CD4-positive, alpha-beta T cell treated with Interleukin-2 at 100 ng/mL for 4 hours (primary cell): ENCODE measurements around the gene NELFB.
A peak's percentile ranks its signal among the peaks of the same experiment; 100 is the strongest.

ENCODE experiments used
- DNase-seq: peaks from one replicate; pipeline ENCODE4 v3.0.0-alpha.2; 2020; ENCODE audit warnings: low spot score

The NELFB gene

DNA sequence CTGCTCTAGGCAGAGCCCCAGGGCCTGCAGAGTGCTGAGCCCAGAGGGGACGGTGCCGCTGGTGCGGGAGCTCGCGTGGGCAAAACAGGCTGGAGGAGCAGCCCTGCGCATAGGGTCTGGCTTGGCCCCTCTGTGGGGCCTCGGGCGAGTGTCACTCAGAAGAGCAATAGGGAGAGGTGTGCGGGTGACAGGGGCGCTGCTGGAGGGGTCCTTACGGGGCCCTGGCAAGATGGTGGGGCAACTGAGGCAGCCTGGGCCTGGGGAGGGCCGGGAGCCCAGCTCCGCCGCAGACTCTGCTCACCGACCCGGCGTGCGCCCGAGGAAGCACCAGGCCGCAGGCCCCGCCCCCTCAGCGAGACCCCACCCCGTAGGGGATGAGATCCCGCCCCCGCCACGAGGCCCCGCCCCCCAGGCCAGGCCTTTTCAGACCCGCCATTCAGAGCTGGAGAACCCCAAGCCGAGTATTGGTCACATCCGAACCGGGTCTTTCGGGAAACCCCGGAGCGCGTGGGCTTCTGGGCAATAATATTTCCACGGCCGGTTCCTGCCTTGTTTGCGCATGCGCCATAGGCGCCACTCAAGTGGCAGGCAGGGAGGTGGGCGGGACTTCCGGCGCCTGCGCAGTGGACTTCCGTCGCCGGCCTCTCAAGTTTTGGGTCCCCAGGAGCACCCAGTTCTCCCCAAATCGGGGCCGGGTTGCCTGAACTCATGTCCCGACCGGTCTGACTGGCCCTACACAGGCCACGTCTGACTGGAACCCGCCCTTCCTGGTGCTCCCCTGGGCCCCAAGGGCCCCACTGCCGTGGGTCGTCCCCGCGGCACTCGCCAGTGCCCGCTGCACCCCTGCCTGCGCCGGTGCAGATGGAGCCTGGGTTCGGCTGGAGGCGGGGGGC is 31.8 kb upstream of the NELFB start:
- DNase-seq: peak; percentile 99

DNA sequence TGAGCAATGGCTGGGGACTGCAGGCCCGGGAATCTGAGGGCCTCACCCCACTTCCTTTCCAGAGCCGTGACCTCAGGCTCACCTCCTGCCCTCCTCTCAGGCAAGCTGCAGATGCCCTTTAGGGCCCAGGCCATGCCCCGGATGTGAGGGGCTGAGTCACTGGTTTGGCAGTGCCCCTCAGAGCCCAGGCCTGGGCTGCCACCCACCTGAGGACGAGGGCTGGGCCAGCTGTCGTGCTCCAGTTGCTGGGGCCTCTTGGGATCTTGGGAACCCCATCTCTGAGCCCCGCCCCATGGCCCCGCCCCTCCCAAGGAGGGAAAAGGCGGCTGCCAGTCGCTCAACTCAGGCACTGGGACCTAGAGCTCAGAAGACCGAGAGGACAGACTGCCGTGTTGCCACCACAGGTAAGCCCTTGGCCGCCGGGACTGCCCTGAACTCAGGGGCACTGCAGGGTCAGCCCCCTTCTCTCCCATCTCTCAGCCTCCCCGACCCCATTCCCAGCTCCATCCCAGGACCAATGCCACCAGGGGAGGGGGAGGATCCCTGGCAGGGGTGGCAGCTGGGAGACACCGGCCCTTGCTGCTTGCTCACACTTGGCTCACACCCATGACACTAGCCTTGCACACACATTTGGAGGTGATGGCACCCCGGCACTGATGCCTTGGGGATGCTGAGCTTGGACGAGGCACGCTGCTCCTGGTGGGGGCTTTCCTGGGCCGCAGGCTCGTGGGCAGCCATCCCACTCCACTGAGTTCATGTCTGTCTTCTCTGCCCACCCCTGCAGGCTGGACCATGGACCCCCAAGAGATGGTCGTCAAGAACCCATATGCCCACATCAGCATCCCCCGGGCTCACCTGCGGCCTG is 30.1 kb upstream of the NELFB start, which contains the start of gene CYSRT1:
TSS of gene CYSRT1 (plus strand) at position 345 of the 865 bp plus-strand sequence. CDS start at position 793, 448 bp downstream.
- no peak for DNase-seq

DNA sequence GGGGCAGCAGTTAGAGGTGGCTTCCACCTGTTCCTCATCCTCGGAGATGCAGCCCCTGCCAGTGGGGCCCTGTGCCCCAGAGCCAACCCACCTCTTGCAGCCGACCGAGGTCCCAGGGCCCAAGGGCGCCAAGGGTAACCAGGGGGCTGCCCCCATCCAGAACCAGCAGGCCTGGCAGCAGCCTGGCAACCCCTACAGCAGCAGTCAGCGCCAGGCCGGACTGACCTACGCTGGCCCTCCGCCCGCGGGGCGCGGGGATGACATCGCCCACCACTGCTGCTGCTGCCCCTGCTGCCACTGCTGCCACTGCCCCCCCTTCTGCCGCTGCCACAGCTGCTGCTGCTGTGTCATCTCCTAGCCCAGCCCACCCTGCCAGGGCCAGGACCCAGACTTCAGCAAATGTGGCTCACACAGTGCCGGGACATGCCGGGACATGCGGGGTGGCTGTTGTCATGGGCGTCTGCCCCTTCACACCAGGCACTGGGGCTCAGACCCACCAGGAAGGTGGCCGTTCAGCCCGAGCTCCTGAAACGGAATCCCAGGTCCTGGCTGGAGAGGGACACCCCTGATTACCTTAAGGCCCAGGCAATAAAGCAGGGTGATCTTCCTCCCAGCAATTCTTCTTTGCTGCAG is 29.3 kb upstream of the NELFB start:
- DNase-seq: no peak

DNA sequence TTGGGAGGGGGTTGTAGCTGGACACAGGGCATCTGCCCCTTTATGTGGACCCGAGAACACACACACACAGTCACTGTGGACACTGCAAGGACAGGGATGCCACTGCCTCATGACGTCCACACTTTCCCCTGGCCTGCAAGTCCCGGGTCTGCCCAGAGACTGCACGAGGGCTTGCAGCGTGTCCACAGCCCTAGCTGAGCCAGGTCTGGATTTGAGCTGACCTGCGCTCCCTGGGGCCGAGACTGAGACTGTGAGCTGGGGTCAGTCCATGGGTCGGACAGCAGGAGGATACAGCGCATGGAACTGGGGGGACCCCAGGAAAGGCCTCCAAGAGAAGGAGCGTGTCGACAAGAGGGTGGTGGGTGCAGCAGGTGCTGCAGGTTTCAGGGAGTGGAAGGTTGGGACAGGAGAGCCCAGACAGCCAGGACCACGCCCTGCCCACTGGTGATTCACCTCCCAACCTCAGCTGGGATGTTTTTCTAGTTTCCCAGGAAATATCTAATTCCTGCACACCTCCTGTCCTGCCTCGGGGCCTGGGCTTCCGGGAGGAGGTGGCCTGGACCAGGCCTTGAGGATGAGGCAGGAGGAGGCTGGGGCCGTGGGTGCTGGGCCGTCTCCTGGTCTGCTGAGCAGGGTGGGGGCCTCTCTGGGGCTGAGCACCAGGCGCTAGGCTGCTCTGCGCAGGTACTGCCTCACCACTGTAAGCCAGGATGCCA is 28.6 kb upstream of the NELFB start:
- DNase-seq: no peak

DNA sequence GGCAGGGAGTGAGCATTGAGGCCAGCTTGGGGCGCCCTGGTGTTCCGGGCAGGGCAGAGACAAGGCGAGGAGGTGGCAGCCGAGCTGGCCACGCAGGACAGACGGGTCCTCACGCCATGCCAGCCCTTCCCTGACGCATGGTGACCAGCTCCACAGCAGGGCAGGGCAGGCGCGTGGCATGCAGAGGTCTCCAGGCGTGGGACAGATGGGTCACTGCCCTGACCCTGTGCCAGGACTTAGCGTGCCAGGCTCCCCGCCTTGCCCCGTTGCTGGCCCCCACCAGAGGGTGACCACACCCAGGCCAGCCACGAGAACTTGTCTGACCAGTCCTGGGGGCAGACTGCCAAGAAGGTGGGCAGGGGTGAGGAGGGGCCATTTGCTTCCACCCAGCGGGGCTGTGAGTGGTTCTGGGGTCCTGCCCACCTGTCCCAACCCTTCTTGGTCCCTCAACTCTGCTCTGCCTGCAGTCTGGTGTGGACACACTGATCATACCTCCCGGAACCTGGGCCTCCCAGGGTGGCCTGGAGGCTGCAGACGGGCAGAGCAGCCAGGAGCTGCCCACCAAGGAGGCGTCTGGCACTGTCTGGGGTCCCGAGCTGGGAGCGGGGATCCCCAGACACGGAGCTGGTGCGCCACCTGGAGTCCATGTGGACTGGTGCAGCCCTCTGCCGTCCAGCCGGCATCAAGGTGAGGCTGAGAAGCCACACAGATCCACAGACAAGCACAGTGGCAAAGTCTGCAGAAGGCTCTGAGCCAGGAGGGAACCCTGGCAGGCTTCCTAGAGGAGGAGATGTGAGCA is 27.9 kb upstream of the NELFB start, which contains the start of gene RNF224:
TSS of gene RNF224 (plus strand) at position 449 of the 799 bp plus-strand sequence. CDS start 834 bp downstream, outside the sequence.
- DNase-seq: peak; percentile 82

DNA sequence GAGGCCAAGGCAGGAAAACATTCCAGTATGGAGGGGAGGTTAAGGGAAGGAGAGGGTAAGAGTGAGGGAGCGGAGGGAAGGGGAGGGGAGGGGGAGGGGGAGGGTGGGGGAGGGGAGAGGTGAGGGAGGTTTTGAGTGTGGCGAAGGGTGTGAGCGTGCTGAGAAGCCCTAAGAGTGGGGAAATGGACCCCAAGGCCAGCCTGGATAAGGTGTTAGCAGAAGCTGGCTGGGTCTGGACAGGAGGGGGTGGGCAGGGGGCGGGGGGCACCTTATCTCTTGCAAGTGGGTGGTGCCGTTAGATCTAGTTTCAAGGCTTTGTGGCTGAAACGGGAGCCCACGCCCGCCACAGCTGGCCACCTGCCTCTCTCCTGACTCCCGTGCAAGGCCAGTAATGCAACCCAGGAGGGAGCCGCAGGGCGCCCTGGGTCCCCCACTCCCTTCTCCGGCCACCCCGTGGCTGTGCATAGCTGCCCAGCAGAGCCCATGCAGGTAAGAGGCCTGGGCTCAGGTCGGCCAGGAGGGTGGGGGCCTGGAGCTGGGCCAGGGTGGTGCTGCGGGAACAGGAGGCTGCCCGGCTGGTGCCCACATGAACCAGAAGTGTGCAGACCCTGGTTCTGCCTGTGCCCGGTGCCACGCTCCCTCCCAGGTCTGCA is 27.1 kb upstream of the NELFB start:
- DNase-seq: no peak

DNA sequence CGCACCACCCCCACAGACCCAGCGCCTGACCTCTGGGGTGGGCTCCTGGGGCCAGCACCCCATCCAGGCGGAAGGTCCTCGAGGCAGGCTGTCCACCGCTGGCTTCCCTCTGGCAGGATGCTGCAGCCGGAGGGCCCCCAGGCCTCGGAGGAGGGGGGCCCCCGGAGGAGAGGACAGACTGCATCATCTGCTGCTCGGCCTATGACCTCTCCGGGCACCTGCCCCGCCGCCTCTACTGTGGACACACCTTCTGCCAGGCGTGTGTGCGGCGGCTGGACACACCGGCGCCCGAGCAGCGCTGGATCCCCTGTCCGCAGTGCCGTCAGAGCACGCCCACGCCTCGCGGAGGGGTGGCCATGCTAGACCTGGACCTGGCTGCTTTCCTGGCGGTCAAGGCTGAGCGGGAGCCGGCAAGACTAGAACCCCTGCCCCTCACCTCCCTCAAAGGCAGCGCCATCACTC is 26.6 kb upstream of the NELFB start:
- DNase-seq: no peak

DNA sequence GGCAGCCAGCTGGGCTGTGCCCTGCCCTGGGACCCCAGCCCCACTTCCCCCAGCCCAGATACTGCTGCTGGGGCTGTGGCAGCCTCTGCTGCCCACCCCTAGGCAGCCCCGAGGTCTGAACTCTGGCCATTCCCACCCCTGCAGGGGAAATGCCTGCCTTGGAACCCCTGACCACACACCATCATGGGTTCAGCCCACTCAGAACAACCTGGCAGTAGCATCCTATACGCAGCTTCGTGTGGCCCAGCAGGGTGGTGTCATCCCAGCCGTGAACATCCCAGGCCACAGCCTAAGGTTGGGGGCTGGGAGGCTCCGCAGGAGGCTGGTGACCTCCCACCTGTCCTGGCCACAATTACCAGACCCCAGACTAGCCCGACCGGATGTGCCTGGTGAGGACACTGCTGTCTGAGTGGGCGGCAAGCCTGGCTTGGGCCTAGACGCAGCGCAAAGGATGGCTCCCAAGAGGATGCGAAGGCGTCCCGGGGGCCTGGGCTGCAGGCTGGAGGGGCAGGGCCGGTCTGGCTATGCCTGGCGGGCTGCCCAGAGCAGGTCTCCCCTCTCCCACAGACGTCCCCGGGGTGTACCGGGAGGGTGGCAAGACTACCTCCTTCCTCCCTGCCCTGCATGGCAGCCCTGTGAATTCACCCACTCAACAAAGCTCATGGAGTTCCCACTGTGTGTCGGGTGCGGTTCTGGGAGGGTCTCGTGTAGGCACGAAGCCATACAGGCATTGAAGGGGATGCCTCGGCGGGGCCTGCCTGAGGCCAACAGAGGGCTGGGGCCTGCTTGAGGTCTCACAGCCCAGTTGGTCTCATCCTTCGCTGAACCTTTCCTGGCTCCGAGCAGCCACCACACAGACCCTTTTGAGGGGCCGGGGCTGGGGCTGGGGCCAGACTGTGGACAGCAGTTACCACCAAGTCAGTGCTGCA is 25.9 kb upstream of the NELFB start:
- no peak for DNase-seq

DNA sequence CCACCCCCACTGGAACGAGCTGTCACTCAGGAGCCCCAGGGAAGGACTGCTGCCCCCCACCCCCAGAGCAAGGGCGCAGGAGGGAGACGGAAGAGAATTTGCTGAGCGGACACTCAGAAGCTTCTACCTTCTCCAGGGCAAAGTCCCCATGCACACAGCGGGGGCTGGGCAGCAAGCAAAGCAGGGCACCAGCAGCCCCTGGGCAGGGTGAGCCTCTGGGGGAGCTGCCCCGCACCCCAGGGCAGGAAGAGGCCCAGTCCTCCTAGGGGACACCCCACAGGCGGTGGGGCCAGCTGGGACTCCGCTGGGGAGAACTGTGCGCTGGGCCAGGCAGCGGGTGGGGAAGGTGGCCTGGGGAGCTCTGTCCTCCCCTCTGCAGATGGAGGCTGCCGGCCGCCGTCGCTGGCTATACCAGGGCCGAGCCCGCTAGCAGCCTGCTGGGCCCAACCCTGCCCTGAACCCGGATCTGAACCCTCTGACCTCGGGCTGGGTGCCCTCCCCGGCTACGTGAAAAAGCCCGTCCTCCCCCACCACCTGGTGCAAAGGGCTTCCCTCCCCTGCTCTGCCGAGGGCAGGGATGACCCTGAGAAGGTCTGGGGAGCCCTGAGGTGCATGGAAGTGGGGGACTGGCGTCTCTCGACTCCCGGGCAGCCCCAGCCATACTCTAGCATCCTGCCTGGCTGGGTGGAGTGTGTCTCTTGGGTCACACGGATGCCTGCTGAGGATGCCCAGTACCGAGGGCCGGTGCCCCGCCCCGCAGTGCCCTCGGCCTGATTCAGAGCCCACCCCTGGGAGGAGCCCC is 25.0 kb upstream of the NELFB start:
- DNase-seq: no peak

DNA sequence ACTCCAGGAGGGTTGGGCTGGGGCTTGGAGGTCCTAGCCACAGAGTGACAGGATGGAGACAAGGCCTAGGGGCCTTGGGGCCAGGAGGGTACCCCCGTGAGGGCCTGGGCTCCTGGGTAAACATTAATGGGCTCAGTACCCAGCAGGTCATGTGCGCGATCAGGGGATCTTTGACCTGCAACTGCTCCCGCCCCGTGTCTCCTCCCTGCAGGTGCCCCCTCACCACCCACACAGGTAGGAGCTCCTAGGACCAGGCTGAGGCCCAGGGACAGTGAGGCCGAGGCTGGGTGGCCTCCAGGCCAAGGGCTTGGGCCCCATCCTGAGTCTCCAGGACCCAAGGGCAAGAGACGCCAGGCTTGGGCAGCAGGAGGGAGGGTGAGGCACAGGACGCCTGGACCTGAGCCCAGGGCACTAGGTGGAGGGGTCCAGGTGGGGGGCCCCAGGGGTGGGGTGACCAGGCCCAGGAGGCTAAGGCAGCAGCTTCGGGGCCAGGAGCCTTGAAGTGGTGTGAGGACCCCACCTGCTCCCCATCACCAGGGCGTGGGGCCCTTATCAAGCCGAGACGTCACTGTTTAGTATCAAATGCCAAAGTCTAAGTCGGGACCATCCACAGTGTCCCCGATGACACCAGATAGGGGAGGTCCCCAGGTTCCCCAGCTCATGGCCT is 24.3 kb upstream of the NELFB start, which contains the start of gene SLC34A3:
TSS of gene SLC34A3 (plus strand) at position 197 of the 667 bp plus-strand sequence. CDS start 802 bp downstream, outside the sequence.
- no peak for DNase-seq

DNA sequence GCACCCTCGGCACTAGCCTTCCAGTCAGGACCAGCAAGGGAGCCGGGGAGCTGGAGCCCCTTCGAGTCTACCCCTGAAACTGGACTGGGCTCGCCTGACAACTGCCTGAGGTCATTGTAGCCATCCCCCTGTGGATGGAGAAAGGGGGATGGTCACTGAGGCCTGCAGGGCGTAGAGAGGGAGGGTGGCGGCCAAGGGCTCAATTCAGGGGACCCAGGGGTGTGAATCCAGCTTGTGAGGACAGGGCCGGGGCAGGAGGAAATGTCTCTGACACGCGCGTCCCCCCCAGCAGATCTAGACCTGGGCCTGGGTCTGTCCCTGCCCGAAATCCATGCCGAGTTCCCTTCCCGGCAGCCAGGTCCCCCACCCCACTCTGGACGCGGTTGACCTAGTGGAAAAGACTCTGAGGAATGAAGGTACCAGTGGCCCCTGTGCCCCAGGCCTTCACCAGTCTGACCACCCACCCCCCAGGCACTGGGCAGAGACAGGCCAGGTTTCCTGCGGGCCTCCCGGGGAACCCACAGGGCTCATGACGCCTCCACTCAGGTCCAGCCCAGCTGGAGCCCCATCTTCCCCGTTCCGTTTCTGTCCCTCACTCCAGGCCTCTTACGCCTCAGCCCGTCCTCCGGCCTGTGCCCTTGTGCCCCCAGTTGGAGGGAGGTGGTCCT is 23.6 kb upstream of the NELFB start:
- DNase-seq: no peak

DNA sequence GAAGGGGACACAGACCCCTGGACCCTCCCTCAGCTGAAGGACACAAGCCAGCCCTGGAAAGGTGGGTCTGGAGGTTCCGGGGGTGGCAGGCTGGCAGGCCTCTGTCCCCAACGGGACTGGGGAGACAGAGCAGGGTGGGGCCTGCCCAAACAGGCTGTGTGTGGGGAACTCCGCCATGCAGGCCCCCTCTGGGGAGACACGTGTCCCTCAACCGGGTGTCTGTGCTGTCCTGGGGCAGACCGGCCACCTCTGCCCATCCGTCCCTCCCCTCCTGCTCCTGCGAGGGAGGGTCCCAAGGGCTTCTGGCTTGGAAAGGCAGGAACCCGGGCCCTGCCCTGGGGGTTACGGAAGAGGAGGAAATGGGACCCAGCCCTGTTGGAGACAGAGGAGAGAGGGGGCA is 23.0 kb upstream of the NELFB start:
- no peak for DNase-seq

DNA sequence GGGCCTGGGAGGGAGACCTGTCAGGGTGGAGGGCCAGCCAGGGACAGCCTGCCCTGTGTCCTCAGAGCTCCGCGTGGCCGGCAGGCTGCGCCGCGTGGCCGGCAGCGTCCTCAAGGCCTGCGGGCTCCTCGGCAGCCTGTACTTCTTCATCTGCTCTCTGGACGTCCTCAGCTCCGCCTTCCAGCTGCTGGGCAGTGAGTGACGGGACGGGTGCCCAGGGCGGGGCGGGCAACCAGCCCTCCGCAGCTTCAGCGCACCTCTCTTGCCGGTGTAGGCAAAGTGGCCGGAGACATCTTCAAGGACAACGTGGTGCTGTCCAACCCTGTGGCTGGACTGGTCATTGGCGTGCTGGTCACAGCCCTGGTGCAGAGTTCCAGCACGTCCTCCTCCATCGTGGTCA is 22.6 kb upstream of the NELFB start:
- DNase-seq: no peak

DNA sequence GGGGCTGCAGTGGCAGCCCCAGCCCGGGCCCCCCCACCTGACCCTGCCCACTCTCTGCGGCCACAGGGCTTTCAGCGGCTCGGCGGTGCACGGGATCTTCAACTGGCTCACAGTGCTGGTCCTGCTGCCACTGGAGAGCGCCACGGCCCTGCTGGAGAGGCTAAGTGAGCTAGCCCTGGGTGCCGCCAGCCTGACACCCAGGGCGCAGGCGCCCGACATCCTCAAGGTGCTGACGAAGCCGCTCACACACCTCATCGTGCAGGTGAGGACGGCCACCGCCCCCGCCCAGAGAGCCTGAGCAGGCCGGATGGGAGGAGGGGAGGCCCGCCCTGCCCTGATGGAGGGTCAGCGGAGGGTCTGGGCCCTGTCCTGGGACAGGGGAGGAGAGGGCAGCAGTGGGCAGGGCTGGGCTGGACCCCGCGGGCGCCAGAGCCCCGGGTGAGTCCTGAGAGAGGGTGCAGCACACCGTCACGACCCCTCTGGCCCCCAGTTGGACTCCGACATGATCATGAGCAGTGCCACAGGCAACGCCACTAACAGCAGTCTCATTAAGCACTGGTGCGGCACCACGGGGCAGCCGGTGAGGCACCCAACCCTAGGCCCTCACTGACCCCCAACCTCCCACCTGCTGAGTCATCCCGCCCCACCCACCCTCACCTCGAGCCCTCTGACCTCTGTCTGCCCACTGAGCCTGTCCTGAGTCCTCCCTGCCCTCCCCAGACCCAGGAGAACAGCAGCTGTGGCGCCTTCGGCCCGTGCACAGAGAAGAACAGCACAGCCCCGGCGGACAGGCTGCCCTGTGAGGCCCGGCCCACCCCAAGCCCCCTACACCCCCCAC is 21.8 kb upstream of the NELFB start:
- DNase-seq: no peak

DNA sequence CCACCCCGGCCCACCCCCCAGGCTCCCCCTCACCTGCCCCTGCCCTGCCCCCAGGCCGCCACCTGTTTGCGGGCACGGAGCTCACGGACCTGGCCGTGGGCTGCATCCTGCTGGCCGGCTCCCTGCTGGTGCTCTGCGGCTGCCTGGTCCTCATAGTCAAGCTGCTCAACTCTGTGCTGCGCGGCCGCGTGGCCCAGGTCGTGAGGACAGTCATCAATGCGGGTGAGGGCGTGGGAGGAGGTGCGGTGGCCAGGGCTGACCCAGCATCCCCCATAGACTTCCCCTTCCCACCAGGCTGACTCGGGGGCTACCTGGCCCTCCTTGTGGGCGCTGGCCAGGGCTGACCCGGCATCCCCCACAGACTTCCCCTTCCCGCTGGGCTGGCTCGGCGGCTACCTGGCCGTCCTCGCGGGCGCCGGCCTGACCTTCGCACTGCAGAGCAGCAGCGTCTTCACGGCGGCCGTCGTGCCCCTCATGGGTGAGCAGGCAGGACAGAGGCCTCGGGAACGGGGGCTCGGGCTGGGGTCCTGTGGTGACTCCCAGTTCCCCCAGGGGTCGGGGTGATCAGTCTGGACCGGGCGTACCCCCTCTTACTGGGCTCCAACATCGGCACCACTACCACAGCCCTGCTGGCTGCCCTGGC is 21.0 kb upstream of the NELFB start:
- no peak for DNase-seq
